Heart right ventricle (tissue), 16 donors: ENCODE data around the gene CYB561D2. TPM values are rescaled to one million over a fixed set of nuclear protein-coding genes. Genes with fewer than 3 reads are reported as not detected.

Experiments used
- ATAC-seq, 8 donors: fragments of 200-7000 bp; cut with Tn5 transposase; one replicate each; pipeline ENCODE4 v1.9.1; 2020; ENCODE audit warnings: mild to moderate bottlenecking in 8 of 8, moderate library complexity in 8 of 8, moderate number of reproducible peaks in 1 of 8
- DNase-seq, 2 donors: peaks; one replicate each; pipeline ENCODE4 v3.0.0-alpha.2; 2020
- H3K27ac ChIP-seq, 10 donors: fragments of 200-600 bp; sonication (generic) in 2 of 10; one replicate each; pipeline versions ENCODE4 v1.5.0 to v1.8.0; 2020 to 2022; ENCODE audit warnings: mild to moderate bottlenecking in 3 of 10
- H3K27me3 ChIP-seq, 7 donors: fragments of 200-600 bp; one replicate each; pipeline ENCODE4 v1.8.0; 2021 to 2022; ENCODE audit warnings: mild to moderate bottlenecking in 2 of 7
- H3K36me3 ChIP-seq, 9 donors: fragments of 200-600 bp; sonication (generic) in 1 of 9; one replicate each; pipeline versions ENCODE4 v1.5.0 to v1.8.0; 2020 to 2022; ENCODE audit warnings: mild to moderate bottlenecking in 2 of 9
- H3K4me1 ChIP-seq, 9 donors: fragments of 200-600 bp; sonication (generic) in 1 of 9; one replicate each; pipeline versions ENCODE4 v1.5.0 to v1.8.0; 2020 to 2022; ENCODE audit warnings: mild to moderate bottlenecking in 4 of 9
- H3K4me3 ChIP-seq, 10 donors: fragments of 200-600 bp; sonication (generic) in 2 of 10; one replicate each; pipeline versions ENCODE4 v1.5.0 to v1.8.0; 2020 to 2022; ENCODE audit warnings: mild to moderate bottlenecking in 7 of 10, moderate library complexity in 2 of 10
- H3K9me3 ChIP-seq, 11 donors: fragments of 200-600 bp in 10 of 11; sonication (generic) in 2 of 11; one replicate each; pipeline versions ENCODE4 v1.5.0 to v1.8.0; 2013 to 2022; ENCODE audit warnings: mild to moderate bottlenecking in 2 of 11, control low read depth in 1 of 11, moderate library complexity in 1 of 11
- CTCF ChIP-seq, 9 donors: fragments of 200-600 bp; sonication (generic) in 2 of 9; IDR thresholded peaks; one replicate each; pipeline versions ENCODE4 v1.5.0 to v1.8.0; 2021 to 2022; ENCODE audit warnings: antibody characterized with exemption in 9 of 9, mild to moderate bottlenecking in 5 of 9, moderate library complexity in 1 of 9
- WGBS, 2 donors: extraction: QIAGEN DNeasy Blood & Tissue Kit; methylation state at CpG; one replicate each; pipeline ENCODE4 v1.1.7; 2013; ENCODE audit warnings: inconsistent platforms in 1 of 2; 5-methylcytosine and 5-hydroxymethylcytosine counted together
- intact Hi-C, 10 donors: fragments of 100-400 bp; cut with DNase I; formaldehyde crosslinking; loops; one replicate each; pipeline versions ENCODE4 v1.11.1 to v1.14.2; 2022
- polyA plus RNA-seq, 2 donors: library from polyadenylated mRNA; stranded (reverse); fragments of 200-250 nt; gene quantifications; one replicate each; pipeline ENCODE4 v1.2.3, GENCODE V29; 2013
- total RNA-seq, 10 donors: library from RNA; stranded (reverse); fragmentation: NEBNext Ultra II Directional in 3 of 10; extraction: Animal tissue kit (Norgen Biotek cat#: 25700) in 3 of 10; gene quantifications; one replicate each; pipeline versions ENCODE4 v1.2.1 to v1.2.4, GENCODE V29; 2021 to 2023
- donor health status: Arrhythmogenic right ventricular cardiomyopathy.
- donor health status: ischemic (EF 13 %, LVEDD 7.1; RV severe dilation, severe dysfunction).
- donor health status: healthy with polysubstance abuse.
- donor health status: DM: no; HTN: yes; CAD: no.
- donor health status: DM: no; HTN: no; CAD: no.
- donor health status: ischemic (EF 25% LVEDD 6.9; RV normal size, moderate dysfunction).
- donor health status: ischemic (EF 25% LVEDD 5.7; RV mildly dilated, moderate dysfunction).
- donor health status: healthy.
- donor health status: DM: yes; HTN: yes; CAD: no.
- donor health status: Ischemic cardiomyopathy.
- donor health status: ischemic (EF 35%, LVEDD 5.7; RV mildly dilated, moderate dysfunction).
- donor health status: nonischemic (EF 11% LVEDD 7.7; RV severe dilation, severe dysfunction).
- donor health status: DM: yes; HTN: yes; CAD: no.
- donor health status: PGD.
- donor health status: ischemic (EF 29% LVEDD 5.4; RV normal size, mild dysfunction).
- donor health status: nonischemic (EF 23%, LVEDD 6.1; RV moderate dilation, normal function).

CYB561D2 gene
- total and polyA plus RNA-seq, 12 donors: 3.9 to 21.8 (median 5.8) TPM

- H3K9me3 ChIP-seq: no peaks in the 10 kb centered on the region
- no peak overlapping the region for H3K4me3 ChIP-seq
- DNase-seq: no peak
- TF ChIP-seq CTCF (IDR thresholded peaks at IDR 0.05): no peak
- 85 to 86% methylated on average over 10 of the region's 10 CpGs for WGBS, 2 donors
- no peak for ATAC-seq
- no peaks in the 10 kb centered on the region for H3K27me3 ChIP-seq
- intact Hi-C loops: no loop called here
- H3K36me3 ChIP-seq: no peaks in the 10 kb centered on the region
- H3K27ac ChIP-seq: no peak overlapping the region
- H3K4me1 ChIP-seq: peaks cover 9 to 29% (median 23%) of the 10 kb centered on the region in 9 donors
Observed at GRCh38 chr3:50395070-50395860, 44.6 kb downstream of the CYB561D2 start.

- 91 to 94% methylated on average over 10 of the region's 10 CpGs for WGBS, 2 donors
- Histone ChIP-seq H3K9me3 (no peaks in the 10 kb centered on the region), H3K4me3 (no peak overlapping the region), H3K27ac (no peak overlapping the region), H3K36me3 (no peaks in the 10 kb centered on the region), H3K27me3 (no peaks in the 10 kb centered on the region), H3K4me1 (peaks cover 0 to 17% (median 11%) of the 10 kb centered on the region in 9 donors)
- intact Hi-C loops: no loop called here
- ATAC-seq (no peak), DNase-seq (no peak)
- TF ChIP-seq CTCF (IDR thresholded peaks at IDR 0.05): no peak
Observed at GRCh38 chr3:50396502-50396901, 45.8 kb downstream of the CYB561D2 start.

- Histone ChIP-seq H3K27me3 (no peaks in the 10 kb centered on the region), H3K9me3 (no peaks in the 10 kb centered on the region), H3K36me3 (no peaks in the 10 kb centered on the region), H3K4me1 (no peaks in the 10 kb centered on the region), H3K27ac (no peak overlapping the region), H3K4me3 (no peak overlapping the region)
- DNase-seq: no peak
- 33% methylated on average over 5 of the region's 5 CpGs for WGBS, 2 donors
- ATAC-seq: no peak
- TF ChIP-seq CTCF (IDR thresholded peaks at IDR 0.05): no peak
- intact Hi-C loops: no loop called here
Observed at GRCh38 chr3:50401978-50402595, 51.4 kb downstream of the CYB561D2 start.

Other genes starting within 250 kb of the CYB561D2 start
- gene SEMA3F, start 195.5 kb upstream of the CYB561D2 start, total RNA-seq: 10 to 100 TPM in 5 of 10 donors, 1 to 10 TPM in 5; 5.1 to 37.2 (median 10.2) TPM
- gene SEMA3F, start 195.5 kb upstream of the CYB561D2 start, polyA plus RNA-seq: 10 to 100 TPM; 15.1 to 21.3 TPM
- not detected for gene GNAT1, start 159.3 kb upstream of the CYB561D2 start, total RNA-seq
- gene GNAT1, start 159.3 kb upstream of the CYB561D2 start, polyA plus RNA-seq: not detected
- gene SLC38A3, start 145.6 kb upstream of the CYB561D2 start, total RNA-seq: 10 to 100 TPM in 7 of 10 donors, 1 to 10 TPM in 3; 6.2 to 16.4 (median 11.2) TPM
- 10 to 100 TPM in 1 of 2 donors, 1 to 10 TPM in 1; 1.4 to 11.8 TPM for gene SLC38A3, start 145.6 kb upstream of the CYB561D2 start, polyA plus RNA-seq
- 100 to 1,000 TPM; 112 to 270 (median 146) TPM for gene GNAI2, start 114.7 kb upstream of the CYB561D2 start, total RNA-seq
- gene GNAI2, start 114.7 kb upstream of the CYB561D2 start, polyA plus RNA-seq: 100 to 1,000 TPM; 107 to 171 TPM
- gene SEMA3B, start 81.7 kb upstream of the CYB561D2 start, total RNA-seq: 10 to 100 TPM; 14.9 to 28.8 (median 21.9) TPM
- 10 to 100 TPM; 21.2 to 46.7 TPM for gene SEMA3B, start 81.7 kb upstream of the CYB561D2 start, polyA plus RNA-seq
- 10 to 100 TPM; 13.2 to 45.2 (median 33.2) TPM for gene LSMEM2, start 71.8 kb upstream of the CYB561D2 start, total RNA-seq
- gene LSMEM2, start 71.8 kb upstream of the CYB561D2 start, polyA plus RNA-seq: 10 to 100 TPM in 1 of 2 donors, 1 to 10 TPM in 1; 1.9 to 26.3 TPM
- 10 to 100 TPM; 45.3 to 96.2 (median 54.1) TPM for gene IFRD2, start 58.4 kb upstream of the CYB561D2 start, total RNA-seq
- gene IFRD2, start 58.4 kb upstream of the CYB561D2 start, polyA plus RNA-seq: 100 to 1,000 TPM in 1 of 2 donors, 10 to 100 TPM in 1; 88.1 to 123 TPM
- 1 to 10 TPM in 8 of 10 donors, under 1 TPM in 2; 0.80 to 3.0 (median 1.9) TPM for gene HYAL3, start 51.5 kb upstream of the CYB561D2 start, total RNA-seq
- gene HYAL3, start 51.5 kb upstream of the CYB561D2 start, polyA plus RNA-seq: 1 to 10 TPM; 2.0 to 2.8 TPM
- 10 to 100 TPM in 1 of 10 donors, 1 to 10 TPM in 9; 7.7 to 11.1 (median 8.2) TPM for gene NAA80, start 51.5 kb upstream of the CYB561D2 start, total RNA-seq
- gene NAA80, start 51.5 kb upstream of the CYB561D2 start, polyA plus RNA-seq: 10 to 100 TPM in 1 of 2 donors, 1 to 10 TPM in 1; 6.4 to 13.5 TPM
- 100 to 1,000 TPM in 1 of 10 donors, 10 to 100 TPM in 9; 48.8 to 120 (median 66.7) TPM for gene HYAL1, start 47.3 kb upstream of the CYB561D2 start, total RNA-seq
- gene HYAL1, start 47.3 kb upstream of the CYB561D2 start, polyA plus RNA-seq: 10 to 100 TPM; 41.0 to 70.5 TPM
- gene HYAL2, start 28.1 kb upstream of the CYB561D2 start, total RNA-seq: 10 to 100 TPM; 25.1 to 94.0 (median 35.2) TPM
- gene HYAL2, start 28.1 kb upstream of the CYB561D2 start, polyA plus RNA-seq: 100 to 1,000 TPM in 1 of 2 donors, 10 to 100 TPM in 1; 86.5 to 135 TPM
- 10 to 100 TPM; 23.7 to 34.9 (median 26.9) TPM for gene TUSC2, start 22.6 kb upstream of the CYB561D2 start, total RNA-seq
- gene TUSC2, start 22.6 kb upstream of the CYB561D2 start, polyA plus RNA-seq: 10 to 100 TPM; 27.4 to 59.1 TPM
- gene RASSF1, start 10.0 kb upstream of the CYB561D2 start, total RNA-seq: 10 to 100 TPM in 8 of 10 donors, 1 to 10 TPM in 2; 9.9 to 17.8 (median 11.9) TPM
- 10 to 100 TPM; 22.1 to 59.8 TPM for gene RASSF1, start 10.0 kb upstream of the CYB561D2 start, polyA plus RNA-seq
- gene ZMYND10, start 5.1 kb upstream of the CYB561D2 start, total RNA-seq: under 1 TPM in 3 of 10 donors, not detected in 7; 0.15 to 0.65 (median 0.22) TPM
- under 1 TPM; 0.20 to 0.88 TPM for gene ZMYND10, start 5.1 kb upstream of the CYB561D2 start, polyA plus RNA-seq
- gene NPRL2, start 87 bp upstream of the CYB561D2 start, total RNA-seq: 10 to 100 TPM; 13.0 to 23.6 (median 16.3) TPM
- 10 to 100 TPM; 15.5 to 29.8 TPM for gene NPRL2, start 87 bp upstream of the CYB561D2 start, polyA plus RNA-seq
- gene TMEM115, start 8.7 kb downstream of the CYB561D2 start, total RNA-seq: 10 to 100 TPM; 18.7 to 32.8 (median 24.2) TPM
- gene TMEM115, start 8.7 kb downstream of the CYB561D2 start, polyA plus RNA-seq: 10 to 100 TPM; 18.1 to 47.6 TPM
- 1 to 10 TPM in 9 of 10 donors, under 1 TPM in 1; 0.95 to 3.9 (median 2.6) TPM for gene CACNA2D2, start 152.8 kb downstream of the CYB561D2 start, total RNA-seq
- 1 to 10 TPM in 1 of 2 donors, under 1 TPM in 1; 0.42 to 2.2 TPM for gene CACNA2D2, start 152.8 kb downstream of the CYB561D2 start, polyA plus RNA-seq
- gene C3orf18, start 216.9 kb downstream of the CYB561D2 start, total RNA-seq: 10 to 100 TPM; 31.6 to 49.9 (median 43.4) TPM
- 10 to 100 TPM; 19.9 to 28.7 TPM for gene C3orf18, start 216.9 kb downstream of the CYB561D2 start, polyA plus RNA-seq
- gene HEMK1, start 218.7 kb downstream of the CYB561D2 start, total RNA-seq: 10 to 100 TPM; 10.6 to 19.0 (median 14.8) TPM
- gene HEMK1, start 218.7 kb downstream of the CYB561D2 start, polyA plus RNA-seq: 10 to 100 TPM; 13.5 to 17.7 TPM